ENCODE measurements around the gene PTPRG. TPM values are rescaled to one million over a fixed set of nuclear protein-coding genes. Genes with fewer than 3 reads are reported as not detected.

Gene PTPRG
- total RNA-seq, 1 donor from 2014 or later, result 124 TPM

- no peak for DNase-seq (ENCODE audit: low spot score)
These were observed 55.2 kb downstream of the PTPRG start for GRCh38 chr3:61616586-61616985.

DNA sequence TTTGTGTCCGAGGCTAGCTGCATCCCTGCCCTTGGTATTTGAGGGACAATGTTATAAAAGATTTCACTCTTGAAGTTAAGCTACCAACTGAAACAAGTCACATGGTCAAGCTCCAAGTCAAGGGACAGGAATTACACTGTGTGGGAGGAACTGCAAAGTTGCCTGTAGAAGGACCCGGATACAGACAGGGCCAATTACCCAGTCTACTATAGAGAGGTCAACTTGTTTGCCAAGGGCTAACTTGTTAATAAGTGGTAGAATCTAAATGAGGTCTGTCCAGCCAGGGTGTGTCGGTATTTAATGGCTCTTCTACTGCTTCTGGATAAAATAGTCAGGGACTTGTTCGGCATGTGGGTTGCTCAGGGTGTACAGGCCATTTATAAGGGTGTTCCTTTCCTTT, 55.7 kb downstream of the PTPRG start:
- DNase-seq (ENCODE audit: low spot score), result no peak

DNA sequence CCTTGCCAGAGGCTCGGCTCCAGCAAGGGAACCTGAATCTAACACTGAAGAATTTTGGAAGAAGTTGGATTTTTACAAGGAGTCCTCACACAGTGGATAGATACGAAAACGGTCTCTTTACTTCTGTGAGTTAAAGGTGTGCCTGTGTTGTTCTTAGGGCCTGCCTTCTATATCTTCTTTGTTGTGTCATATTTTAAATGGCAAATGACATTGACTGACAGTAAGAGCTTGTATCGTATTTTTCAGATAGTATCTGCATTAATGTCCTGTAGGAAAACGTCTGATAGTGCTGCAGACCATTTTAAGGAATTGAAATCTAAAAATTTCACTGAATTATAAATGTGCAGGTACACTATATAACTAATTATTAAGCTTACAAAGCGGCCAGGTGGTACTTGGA, 56.3 kb downstream of the PTPRG start:
- no peak for DNase-seq (ENCODE audit: low spot score)

GRCh38 chr3:61618231-61618630, 56.9 kb downstream of the PTPRG start:
- DNase-seq (ENCODE audit: low spot score), result no peak

DNA sequence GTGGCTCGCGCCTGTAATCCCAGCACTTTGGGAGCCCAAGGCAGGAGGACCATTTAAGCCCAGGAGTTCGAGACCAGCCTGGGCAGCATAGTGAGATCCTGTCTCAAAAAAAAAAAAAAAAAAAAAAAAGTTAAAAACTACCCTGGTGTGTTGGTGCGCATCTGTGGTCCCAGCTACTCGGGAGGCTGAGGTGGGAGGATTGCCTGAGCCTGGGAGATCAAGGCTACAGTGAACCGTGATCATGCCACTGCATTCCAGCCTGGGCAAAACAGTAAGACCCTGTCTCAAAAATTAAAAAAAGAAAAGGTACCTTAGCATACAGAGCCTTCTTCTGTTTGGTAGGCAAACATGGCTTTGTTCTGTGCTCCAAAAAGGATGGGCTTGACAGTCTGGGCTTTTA, 57.5 kb downstream of the PTPRG start:
- DNase-seq (ENCODE audit: low spot score), result no peak

DNA sequence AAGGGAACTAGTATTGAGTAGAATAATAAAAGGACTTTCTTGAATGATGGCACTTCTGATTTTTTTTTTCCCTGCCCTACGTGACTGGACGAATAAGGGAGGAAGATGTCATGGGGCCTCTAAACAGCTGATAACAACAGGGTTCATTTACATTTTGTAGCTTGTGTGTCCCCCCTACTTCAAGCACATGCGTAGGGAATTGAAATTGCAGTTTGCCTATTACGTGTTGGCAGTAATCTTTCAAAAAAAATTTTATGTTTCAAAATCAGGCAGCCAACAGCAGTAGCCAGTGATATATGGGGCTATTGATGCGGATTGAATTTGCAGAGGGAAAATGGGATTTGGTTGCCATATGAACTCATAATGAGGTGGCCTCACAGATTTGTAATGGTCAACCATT, 58.7 kb downstream of the PTPRG start:
- no peak for DNase-seq (ENCODE audit: low spot score)

GRCh38 chr3:61624300-61624699, 62.9 kb downstream of the PTPRG start:
- DNase-seq (ENCODE audit: low spot score), result no peak

- no peak for DNase-seq (ENCODE audit: low spot score)
These were observed 64.1 kb downstream of the PTPRG start for GRCh38 chr3:61625429-61625828.

DNA sequence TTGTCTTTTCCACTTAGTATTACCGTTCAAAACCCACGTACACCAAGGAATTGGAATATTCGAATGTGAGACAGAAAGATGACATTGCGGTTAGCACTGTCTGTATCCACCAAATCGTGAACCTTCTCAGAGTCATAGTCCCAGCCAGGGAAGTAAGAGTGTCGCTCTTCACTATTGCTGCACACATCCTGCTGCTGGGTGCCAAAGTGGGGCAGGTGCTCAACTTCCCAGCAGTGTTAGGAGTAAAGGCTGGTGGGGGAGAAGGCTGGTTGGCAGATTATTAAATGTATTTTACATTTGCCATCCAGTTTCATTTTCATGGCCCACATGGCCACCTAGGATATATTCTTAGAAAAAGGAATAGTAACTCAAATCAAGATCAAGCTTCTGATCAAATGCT, 65.1 kb downstream of the PTPRG start:
- no peak for DNase-seq (ENCODE audit: low spot score)

GRCh38 chr3:61627768-61628185, 66.4 kb downstream of the PTPRG start:
- no peak for DNase-seq (ENCODE audit: low spot score)

GRCh38 chr3:61628636-61629035, 67.3 kb downstream of the PTPRG start:
- no peak for DNase-seq (ENCODE audit: low spot score)

DNA sequence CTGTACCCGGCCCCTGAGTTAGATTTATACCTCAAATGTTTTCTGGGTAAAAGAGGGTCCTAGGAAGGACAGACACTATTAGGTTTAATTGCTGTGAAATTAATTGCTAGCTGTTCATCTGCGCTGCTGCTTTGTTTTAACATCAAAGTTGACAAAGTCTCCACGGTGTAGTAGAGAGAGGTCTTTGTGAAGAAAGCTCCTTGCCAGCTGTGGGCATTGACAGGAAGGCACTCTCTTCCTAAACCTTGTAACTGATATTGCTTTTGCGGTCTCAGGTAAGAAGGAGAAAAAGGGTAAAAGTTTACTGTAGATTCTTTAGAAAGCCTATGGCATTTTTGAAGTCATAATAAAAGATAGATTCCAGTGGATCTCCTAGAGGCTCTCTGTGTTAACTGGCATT, 68.1 kb downstream of the PTPRG start:
- no peak for DNase-seq (ENCODE audit: low spot score)

DNA sequence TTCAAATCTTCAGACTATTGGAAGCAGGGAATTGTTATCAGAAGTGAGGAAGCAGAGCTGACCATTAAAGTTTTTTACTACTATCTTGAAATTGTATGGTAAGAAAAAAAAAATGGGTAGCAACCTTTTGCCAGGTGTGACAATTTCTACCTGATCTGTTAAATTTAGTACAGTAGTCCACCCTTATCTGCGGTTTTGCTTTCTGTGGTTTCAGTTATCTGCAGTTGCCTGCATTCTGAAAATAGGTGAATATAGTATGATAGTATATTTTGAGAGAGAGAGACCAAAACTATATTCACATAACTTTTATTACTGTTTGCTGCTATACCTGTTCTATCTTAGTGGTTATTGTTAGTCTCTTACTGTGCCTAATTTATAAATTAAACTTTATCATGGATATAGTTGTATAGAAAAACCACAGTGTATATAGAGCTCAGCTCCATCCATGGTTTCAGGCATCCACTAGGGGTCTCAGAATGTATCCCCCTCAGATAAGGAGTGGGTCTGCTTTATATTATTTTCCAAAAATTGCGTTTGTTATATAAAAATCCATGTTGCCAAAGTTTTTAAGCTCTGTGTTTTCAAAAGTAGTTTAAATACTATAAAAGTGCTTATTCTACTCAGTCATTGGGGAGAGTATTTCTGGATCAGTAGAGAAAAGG, 69.9 kb downstream of the PTPRG start:
- DNase-seq (ENCODE audit: low spot score), result no peak

DNA sequence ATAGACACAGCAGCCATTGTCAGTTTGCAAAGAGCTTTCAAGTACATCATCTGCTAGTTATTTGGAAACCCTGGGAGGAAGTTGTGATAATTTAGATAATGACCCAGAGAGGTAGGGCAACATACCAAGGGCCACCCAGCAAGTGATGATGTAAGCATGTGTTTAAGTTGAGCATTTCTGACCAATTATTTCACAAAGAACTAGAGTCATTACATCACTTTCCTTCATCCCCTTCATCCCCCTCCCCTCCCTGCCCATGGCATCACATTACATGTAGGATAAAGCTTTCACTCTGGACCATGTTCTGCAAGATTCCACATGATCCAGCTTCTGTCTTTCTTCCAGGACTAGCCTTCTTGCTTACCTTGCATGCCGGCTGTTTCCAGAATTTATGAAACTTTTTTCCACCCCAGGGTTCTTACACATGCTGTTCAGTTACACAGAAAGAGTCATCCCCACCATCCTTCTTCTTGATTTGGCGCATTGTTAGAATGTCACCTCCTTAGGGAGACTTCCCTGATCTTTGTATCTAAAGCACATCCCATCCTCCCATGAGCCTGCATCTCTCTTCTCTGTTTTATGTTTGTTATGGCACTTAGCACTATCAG, 71.3 kb downstream of the PTPRG start:
- no peak for DNase-seq (ENCODE audit: low spot score)

GRCh38 chr3:61634678-61635077, 73.3 kb downstream of the PTPRG start:
- DNase-seq (ENCODE audit: low spot score), result no peak

DNA sequence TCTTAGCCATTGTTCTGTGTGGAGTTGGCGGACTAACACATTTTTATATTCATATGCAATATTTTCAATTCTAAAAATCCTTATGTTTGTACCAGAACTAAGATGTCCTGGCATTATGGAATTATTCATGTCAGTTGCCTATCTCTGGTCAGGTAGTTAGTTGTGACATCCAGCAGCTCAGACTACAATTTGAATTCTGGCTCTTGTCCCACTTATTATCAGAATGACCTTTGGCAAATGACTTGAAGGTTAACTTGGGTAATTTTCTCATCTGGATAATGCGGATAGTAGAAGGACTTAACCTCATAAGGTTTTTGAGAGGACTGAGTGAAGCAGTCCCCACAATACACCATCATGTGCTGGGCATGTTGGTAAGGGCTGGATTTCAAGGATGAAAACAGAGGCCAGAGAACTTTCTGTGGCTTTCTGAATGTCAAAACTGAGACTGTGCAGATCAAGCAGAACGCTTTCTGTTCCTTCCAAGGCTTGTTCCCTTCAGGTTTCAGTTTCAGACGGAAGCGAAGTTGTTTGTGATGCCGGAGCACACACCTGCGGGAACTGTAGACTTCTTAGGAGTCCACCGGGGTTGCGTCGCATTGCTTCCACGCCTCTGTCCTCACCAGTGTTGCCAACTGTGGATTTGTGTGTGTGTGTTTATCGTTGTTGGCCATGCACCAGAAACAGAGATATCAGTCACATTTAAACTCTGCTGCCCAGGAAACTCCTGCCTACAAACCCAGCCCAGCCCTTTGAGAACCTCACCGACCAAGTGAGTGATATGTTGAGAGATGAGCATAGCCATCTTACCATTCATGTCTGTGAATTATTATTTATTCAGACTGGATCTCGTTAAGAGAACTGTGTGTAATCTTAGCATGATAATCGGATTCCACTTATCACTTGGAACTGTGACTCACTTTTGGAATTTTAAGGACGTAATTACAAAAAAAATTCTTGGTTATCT, 76.0 kb downstream of the PTPRG start:
- no peak for DNase-seq (ENCODE audit: low spot score)

DNA sequence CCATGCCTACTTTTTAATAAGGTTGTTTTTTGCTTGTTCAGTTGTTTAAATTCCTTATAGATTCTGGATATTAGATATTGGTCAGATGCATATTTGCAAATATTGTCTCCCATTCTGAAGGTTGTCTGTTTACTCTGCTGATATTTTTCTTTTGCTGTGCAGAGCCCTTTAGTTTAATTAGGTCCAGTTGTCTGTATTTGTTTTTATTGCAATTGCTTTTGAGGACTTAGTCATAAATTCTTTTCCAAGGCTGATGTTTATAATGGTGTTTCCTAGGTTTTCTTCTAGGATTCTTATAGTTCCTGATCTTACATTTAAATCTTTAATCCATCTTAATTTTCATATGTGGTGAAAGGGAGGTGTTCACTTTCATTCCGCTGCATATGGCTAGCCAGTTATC, 77.4 kb downstream of the PTPRG start:
- no peak for DNase-seq (ENCODE audit: low spot score)

- no peak for DNase-seq (ENCODE audit: low spot score)
These were observed 78.6 kb downstream of the PTPRG start for GRCh38 chr3:61639991-61640390.

GRCh38 chr3:61645148-61645547, 83.8 kb downstream of the PTPRG start:
- DNase-seq (ENCODE audit: low spot score), result no peak

DNA sequence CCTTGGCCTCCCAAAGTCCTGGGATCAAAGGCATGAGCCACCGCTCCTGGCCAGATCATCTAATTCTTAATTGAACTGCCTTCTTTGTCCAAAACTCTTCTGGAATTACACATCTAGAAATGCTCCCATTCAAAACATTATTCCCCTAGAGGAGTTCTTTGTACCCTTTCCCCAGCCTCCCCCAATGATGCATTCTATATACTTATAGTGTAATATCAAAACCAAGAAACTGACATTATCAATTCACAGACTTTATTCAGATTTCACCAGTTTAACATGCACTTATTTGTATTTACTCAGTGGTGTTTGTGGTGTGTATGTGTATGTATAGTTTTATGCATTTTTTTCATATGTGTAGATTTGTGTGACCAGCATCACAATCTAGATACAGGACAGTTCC, 85.0 kb downstream of the PTPRG start:
- no peak for DNase-seq (ENCODE audit: low spot score)

GRCh38 chr3:61646851-61647525, 85.6 kb downstream of the PTPRG start:
- DNase-seq (ENCODE audit: low spot score), result no peak

DNA sequence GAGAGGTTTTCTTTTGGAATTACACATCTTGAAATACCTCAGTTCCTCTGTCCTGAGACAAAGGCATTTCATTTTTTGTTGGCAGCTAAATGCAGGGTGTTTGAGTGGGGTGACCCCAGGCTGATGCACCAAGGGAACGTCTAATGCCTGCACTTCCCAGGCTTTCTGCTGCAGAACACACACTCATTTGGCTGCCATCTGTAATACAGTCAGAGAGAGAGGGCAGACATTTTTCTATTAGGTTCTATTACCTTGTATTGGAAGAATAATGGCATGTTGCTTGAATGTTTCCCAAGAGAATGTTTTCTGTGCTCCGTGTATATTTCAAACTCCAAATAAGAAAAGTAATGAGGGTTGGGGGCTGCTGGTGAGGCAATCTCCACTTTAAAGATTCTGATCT, 87.1 kb downstream of the PTPRG start:
- no peak for DNase-seq (ENCODE audit: low spot score)
